ENCODE results near the gene RPRD1B.

The RPRD1B gene

DNA sequence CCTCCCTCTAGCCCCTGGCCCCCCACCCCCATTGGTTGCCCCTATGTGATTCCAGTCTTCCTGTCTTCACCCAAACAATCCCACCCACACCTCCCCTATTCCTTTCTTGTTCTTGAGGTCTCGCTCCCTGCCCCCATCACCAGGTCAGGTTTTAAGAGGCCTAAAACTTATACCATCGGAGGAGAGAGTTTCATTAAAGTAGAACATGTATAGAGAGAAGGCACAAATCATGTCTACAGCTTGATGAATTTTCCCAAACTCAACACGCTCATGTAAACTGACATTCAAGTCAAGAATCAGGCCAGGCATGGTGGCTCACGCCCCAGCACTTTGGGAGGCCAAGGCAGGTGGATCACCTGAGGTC, 87.1 kb downstream of the RPRD1B start:
- no peak for DNase-seq (ENCODE audit: low read depth)

DNA sequence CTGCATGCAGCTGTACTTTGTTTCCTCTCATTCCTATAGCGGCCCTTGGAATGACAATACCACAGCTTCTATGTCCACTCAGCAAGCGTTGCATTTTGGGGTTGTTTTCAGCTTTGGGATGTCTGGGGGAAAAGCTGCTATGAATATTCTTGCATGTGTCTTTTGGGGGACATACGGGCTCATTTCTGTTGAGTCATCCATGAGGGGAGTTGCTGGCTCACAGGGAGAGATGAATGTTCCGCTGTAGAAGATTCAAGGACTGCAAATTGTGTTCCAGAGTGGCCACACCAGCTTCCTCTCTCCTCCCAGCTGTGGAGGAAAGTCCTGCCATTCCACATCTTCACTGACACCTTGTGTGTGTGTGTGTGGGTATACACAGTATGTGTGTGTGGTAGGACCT, 88.2 kb downstream of the RPRD1B start:
- no peak for DNase-seq (ENCODE audit: low read depth)

DNA sequence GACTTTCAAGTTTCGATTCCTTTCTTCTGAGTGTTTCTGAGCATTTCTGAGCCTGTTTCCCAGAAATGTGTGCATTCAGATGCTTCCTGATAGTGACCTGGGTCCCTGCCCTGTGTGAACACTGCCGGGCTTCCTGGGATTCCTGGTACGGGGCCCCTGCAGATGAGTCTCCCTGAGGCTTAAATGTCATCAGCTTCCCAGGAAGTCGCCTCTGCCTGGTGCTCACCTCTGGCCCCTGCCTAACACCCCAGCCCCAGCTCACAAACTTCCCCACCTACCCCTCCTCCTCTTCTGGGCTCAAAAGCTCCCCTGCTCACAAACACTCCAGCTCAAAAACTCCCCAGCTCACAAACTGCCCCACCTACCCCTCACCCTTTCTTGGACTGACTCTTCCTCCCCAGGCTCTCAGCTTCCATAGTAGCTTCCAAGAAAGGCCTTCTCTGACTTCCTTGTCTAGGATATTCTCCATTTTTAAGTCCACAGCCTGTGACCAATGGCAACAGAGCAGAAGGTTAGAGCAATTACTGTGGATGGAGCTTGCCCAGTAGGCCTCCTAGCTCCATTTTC, 89.6 kb downstream of the RPRD1B start:
- no peak for DNase-seq (ENCODE audit: low read depth)

DNA sequence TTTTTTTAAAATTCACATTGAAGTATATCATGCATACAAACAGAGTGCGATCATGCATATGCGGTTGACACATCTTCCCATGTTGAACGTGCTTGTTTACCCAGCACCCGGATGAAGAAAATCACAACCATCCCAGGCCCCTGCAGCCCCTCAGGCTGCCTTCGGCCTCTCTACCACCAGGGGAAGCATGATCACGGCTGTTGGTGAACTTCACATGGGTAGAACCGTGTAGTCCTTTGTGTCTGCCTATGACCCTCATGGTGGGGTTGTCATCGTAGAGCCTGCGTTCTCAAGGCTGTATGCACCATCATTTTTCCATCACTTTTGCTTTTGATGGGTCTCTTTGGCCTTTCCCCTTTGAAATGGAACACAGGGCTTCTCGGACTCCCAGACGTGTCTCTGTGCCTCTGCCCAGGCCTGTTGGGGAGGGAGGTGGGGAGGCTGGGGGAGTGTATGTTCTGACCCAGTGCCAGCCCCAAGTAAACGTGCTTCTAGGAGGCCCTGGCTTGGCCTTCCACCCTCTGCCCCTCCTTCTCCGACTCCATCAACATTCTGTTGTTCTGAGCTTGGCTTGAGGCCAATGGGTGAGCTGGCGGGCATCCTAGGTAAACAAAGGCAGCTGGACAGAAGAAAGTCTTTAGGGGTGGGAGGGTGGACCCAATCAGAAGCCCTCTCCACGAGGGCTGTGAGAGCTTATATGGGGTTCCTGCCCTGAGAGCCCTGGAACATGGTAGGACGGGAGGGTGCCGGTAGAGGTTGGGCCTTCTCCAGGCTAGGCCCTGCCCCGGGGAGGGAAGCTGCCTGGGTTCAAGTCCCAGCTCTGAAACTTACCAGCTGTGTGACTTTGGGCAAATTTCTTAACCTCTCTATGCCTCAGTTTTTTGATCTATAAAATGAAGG, 91.9 kb downstream of the RPRD1B start:
- peak; percentile 58 for DNase-seq (ENCODE audit: low read depth)

GRCh38 chr20:38126146-38126921, 92.8 kb downstream of the RPRD1B start:
- no peak for DNase-seq (ENCODE audit: low read depth)

DNA sequence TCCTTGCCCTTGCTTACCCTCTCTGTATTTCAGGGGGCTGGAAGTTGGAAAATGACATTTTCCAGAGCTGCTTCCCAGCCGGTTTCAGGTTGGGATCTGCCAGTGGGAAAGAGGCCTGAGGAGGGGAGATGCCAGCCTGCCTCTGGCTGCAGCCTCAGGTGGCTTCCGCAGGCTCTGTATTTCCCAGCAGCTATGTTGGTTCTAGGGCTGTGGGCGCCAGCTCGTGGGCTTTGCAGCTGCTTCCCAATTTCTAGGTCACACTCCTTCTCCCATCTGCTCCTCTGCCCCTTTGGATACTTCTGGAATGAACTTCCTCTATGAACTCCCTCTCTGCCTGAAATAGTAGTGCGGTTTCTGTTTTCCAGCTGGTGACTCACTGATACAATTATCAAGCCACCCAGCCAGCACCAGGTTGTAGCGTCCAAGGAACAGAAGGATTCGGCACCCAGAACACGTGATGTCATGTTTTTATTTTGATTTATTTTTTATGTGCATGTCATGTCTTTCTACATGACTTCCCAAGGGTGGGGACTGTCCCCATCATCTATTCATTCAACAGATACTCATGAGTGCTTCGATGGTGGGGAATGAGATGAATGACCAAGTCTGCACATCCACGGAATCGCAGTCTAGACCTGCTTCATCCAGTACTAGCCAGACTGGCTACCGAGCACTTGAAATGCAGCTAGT, 93.5 kb downstream of the RPRD1B start:
- no peak for DNase-seq (ENCODE audit: low read depth)

GRCh38 chr20:38127920-38128528, 94.5 kb downstream of the RPRD1B start:
- no peak for DNase-seq (ENCODE audit: low read depth)

GRCh38 chr20:38128691-38129090, 95.1 kb downstream of the RPRD1B start:
- no peak for DNase-seq (ENCODE audit: low read depth)

DNA sequence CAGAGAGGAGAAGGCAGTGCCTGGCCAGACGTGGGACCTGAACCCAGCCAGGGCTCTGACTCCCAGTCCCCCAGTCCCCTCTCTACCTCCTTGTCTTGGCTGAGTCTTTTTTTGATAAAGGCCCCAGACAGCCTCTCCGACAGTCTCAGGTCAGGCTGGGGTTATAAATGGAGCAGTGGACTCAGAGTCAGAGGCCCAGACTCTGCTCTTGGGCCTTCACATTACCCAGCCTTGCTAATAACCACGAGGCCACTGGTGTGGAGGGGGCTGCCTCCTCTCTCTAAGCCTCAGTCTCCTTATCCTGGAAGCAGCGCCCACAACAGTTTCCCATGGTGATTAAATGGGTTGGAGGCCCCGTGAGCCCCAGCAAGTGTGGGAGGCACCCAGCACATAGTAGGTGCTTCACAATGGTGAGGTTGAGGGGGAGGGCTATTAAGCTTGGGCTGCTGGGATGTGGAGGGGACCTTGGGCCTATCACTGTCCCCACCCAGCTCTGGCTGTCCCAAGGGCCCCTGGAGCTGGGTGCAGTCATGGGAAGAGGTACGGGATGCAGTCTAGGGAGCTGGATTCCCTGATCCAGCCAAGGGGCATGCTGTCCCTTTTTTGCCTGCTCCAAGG, 95.8 kb downstream of the RPRD1B start:
- no peak for DNase-seq (ENCODE audit: low read depth)

DNA sequence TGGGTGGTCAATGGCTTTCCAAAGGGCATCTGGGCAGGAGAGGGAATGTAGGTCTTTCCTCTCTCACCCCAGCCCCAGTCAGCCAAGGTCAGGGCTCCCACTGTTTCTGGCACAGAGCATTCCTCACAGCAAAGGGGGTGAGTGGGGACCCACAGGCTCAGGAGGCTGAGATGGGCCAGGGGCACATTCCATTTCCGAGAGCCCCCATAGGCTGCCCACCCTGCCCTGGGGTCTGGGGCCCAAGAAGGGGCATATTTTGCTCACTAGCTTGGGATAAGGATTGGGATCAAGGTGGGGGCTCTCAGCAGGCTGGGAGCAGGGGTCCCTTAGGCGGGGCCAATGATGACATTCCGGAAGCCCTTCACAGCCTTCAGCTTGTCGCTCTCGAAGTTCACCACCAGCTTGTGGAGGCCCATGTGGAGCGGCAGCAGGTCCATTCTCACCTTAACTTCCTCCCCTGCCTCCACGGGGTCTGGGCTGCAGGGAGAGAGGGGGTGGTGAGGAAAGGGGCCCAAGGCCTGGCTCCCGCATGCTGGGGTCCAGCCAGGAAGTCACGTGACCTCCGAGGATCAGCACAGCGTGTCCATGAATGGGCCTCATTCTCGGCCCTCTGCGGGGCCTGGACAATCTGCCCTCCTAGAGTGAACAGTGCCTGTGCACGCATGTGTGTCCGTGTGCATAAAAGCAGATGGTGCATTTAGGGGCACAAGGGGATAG, 96.5 kb downstream of the RPRD1B start:
- DNase-seq (ENCODE audit: low read depth): no peak

GRCh38 chr20:38130687-38131587, 97.4 kb downstream of the RPRD1B start:
- DNase-seq (ENCODE audit: low read depth): no peak

- no peak for DNase-seq (ENCODE audit: low read depth)
Observed at GRCh38 chr20:38131588-38132121, 98.1 kb downstream of the RPRD1B start.

- no peak for DNase-seq (ENCODE audit: low read depth)
Observed at GRCh38 chr20:38132156-38132909, 98.8 kb downstream of the RPRD1B start.

DNA sequence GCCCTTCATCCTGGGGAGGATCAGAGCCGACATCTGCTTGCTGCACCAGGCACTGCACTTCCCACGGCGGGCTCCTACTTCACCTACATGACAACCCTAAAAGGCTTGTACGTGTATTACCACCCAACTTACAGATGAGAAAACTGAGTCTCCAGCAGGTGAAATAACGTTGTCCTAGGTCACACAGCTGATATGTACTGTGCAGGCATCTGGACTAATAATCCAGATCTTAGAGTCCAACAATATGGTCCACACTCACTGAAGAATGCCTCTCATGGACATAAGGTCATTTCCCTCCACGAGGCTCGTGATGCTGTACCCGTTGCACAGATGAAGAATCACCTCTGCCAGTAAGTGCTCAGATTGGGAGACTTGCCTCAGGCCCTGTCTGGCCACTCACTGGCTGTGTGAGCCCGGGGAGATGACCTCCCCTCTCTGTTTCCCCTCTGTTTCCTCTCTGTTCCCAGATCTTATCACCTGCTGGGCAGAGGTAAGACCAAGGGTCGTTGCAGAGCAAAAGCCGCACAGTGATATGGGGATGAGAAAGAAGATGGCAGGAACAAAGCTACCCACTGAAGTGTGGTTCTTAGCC, 99.5 kb downstream of the RPRD1B start:
- no peak for DNase-seq (ENCODE audit: low read depth)

DNA sequence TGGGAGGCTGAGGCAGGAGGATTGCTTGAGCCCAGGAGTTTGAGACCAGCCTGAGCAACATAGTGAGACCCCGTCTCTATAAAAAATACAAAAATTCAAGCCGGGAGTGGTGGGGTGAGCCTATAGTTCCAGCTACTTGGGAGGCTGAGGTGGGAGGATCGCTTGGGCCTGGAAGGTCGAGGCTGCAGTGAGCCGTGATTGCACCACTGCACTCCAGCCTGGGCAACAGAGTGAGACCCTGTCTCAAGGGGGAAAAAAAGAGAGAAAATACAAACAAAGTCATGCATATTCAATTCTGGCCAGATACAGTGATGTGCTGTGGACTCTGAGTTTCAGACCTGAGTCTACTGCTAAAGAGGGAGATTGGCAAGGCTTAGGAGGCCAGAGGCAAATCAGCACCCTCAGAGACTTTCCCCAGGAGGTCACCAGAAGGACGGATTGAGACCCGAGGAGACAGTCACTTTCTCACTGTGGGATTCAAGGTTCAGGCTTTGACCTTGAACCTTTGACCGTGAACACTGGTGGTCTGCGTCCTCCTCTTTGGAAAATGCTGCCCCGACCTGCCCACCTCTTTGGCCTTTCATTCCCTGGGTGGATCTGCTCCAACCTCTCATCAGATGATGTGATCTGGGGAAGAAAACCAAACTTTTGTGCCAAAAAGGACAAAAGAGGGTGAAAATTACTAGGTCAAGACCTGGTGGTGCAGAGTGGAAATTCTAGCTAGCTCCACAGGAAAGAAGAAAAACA, 100.3 kb downstream of the RPRD1B start:
- no peak for DNase-seq (ENCODE audit: low read depth)

- no peak for DNase-seq (ENCODE audit: low read depth)
Observed at GRCh38 chr20:38134427-38135270, 101.1 kb downstream of the RPRD1B start.

DNA sequence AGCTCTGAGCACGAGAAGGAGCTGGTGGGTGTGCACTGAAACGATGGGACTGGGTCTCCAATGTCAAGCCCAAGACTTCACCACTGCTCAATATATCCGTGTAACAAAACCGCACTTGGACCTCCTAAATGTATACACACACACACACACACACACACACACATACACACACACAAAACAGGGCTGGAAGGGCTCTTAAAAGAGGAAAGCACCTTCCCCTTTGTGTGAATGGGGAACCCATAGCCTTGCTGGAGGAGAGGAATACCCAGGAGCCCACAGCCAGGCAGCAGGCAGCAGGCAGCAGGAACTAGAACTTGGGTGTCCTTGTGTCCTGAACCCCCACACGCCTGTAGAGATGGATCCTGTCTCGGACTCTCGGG, 101.7 kb downstream of the RPRD1B start:
- no peak for DNase-seq (ENCODE audit: low read depth)

Data from fibroblast of the conjunctiva (primary cell).